HepG2 (cell line): Measurements from ENCODE around the gene WNK4. TPM values are rescaled to one million over a fixed set of nuclear protein-coding genes. Genes with fewer than 3 reads are reported as not detected.

Experiments
- AGO1 ChIP-seq: fragments of 200-400 bp; formaldehyde crosslinking; IDR thresholded peaks from 2 replicates; pipeline ENCODE4 v1.6.1; 2017; ENCODE audit warnings: mild to moderate bottlenecking, low read depth, low read length, moderate library complexity; ENCODE audit not compliant: poor library complexity, severe bottlenecking
- MAF1 ChIP-seq: sonication (generic); formaldehyde crosslinking; IDR thresholded peaks from 2 replicates; pipeline ENCODE4 v1.5.0; 2020; ENCODE audit warnings: missing genetic modification reagents, borderline replicate concordance
- MBNL3 ChIP-seq: fragments of 250-450 bp; sonication (Bioruptor Pico); conservative IDR thresholded peaks from 2 replicates; pipeline ENCODE4 v1.8.0; 2022; ENCODE audit warnings: mild to moderate bottlenecking, inconsistent platforms
- MXD4 ChIP-seq: IDR thresholded peaks from 2 replicates; pipeline ENCODE4 v1.6.1; 2016; ENCODE audit warnings: mild to moderate bottlenecking, missing biosample characterization, missing genetic modification reagents
- PAXIP1 ChIP-seq: sonication (generic); formaldehyde crosslinking; conservative IDR thresholded peaks from 2 replicates; pipeline ENCODE4 v1.4.0; 2020; ENCODE audit warnings: mild to moderate bottlenecking, missing genetic modification reagents, moderate library complexity
- PRDM15 ChIP-seq: sonication (generic); formaldehyde crosslinking; IDR thresholded peaks from 2 replicates; pipeline ENCODE4 v1.4.0; 2020; ENCODE audit warnings: missing genetic modification reagents
- RELA ChIP-seq: sonication (generic); formaldehyde crosslinking; IDR thresholded peaks from 2 replicates; pipeline ENCODE4 v1.4.0; 2020; ENCODE audit warnings: missing genetic modification reagents
- THAP11 ChIP-seq: IDR thresholded peaks from 2 replicates; pipeline ENCODE4 v1.6.1; 2016; ENCODE audit warnings: missing biosample characterization, missing genetic modification reagents
- ZBTB14 ChIP-seq: sonication (generic); formaldehyde crosslinking; IDR thresholded peaks from 2 replicates; pipeline ENCODE4 v1.4.0; 2020; ENCODE audit warnings: missing genetic modification reagents
- ZHX1 ChIP-seq: sonication (generic); formaldehyde crosslinking; IDR thresholded peaks from 2 replicates; pipeline ENCODE4 v1.8.1; 2022; ENCODE audit warnings: low read depth, mild to moderate bottlenecking, missing genetic modification reagents
- ZNF280B ChIP-seq: sonication (generic); formaldehyde crosslinking; IDR thresholded peaks from 2 replicates; pipeline ENCODE4 v1.5.0; 2020; ENCODE audit warnings: missing genetic modification reagents, mild to moderate bottlenecking, borderline replicate concordance
- ZNF296 ChIP-seq: sonication (generic); formaldehyde crosslinking; conservative IDR thresholded peaks from 2 replicates; pipeline ENCODE4 v1.5.0; 2020; ENCODE audit warnings: mild to moderate bottlenecking, missing genetic modification reagents
- ZNF30 ChIP-seq: sonication (generic); formaldehyde crosslinking; IDR thresholded peaks from 2 replicates; pipeline ENCODE4 v1.5.0; 2020; ENCODE audit warnings: mild to moderate bottlenecking, missing genetic modification reagents
- ZNF451 ChIP-seq: sonication (generic); formaldehyde crosslinking; IDR thresholded peaks from 2 replicates; pipeline ENCODE4 v1.5.0; 2020; ENCODE audit warnings: mild to moderate bottlenecking, missing genetic modification reagents
- ZNF83 ChIP-seq: sonication (generic); formaldehyde crosslinking; IDR thresholded peaks from 2 replicates; pipeline ENCODE4 v1.4.0; 2020; ENCODE audit warnings: missing genetic modification reagents, mild to moderate bottlenecking, borderline replicate concordance
- polyA plus RNA-seq, 8 experiments: library from polyadenylated mRNA; depleted of rRNA in 3 of 8; stranded (reverse) in 7 of 8; unstranded in 1 of 8; fragments of >200 nt; fragmentation: Illumina TruSeq in 4 of 8; extraction: Trizol in 4 of 8; gene quantifications; 2 replicates each; pipeline versions ENCODE4 v1.2.1 to v1.2.3, GENCODE V29; 2011 to 2016; ENCODE audit warnings: low read depth in 4 of 8, missing spikeins in 1 of 8, mixed read lengths in 1 of 8; ENCODE audit not compliant: insufficient read depth in 1 of 8
- total RNA-seq, 5 experiments: library from RNA; depleted of rRNA; stranded (reverse); fragments of >200 nt; fragmentation: Illumina TruSeq; extraction: Trizol; gene quantifications; 2 replicates each; pipeline ENCODE4 v1.2.3, GENCODE V29; 2016; ENCODE audit warnings: low read depth in 1 of 5

Gene WNK4
- total and polyA plus RNA-seq, 2 of the 13 experiments (the other 11 are each of a cell fraction or from before 2014, with no cell fraction given), result 2.7 to 13.7 TPM

- TF ChIP-seq PAXIP1, result peak; percentile 51
- no peak for TF ChIP-seq ZNF30 (CRISPR knock-in tag)
- TF ChIP-seq ZNF296 (CRISPR knock-in tag), result peak; percentile 39; the same call in 1 of the 2 replicates
- 0 out of 2 replicates have a peak, but pooled peaks have one; percentile 33 for TF ChIP-seq ZHX1 (CRISPR knock-in tag)
- no peak for TF ChIP-seq ZNF83 (CRISPR knock-in tag)
- TF ChIP-seq MAF1 (CRISPR knock-in tag), result no peak
- no peak for TF ChIP-seq MBNL3
- TF ChIP-seq MXD4, result peak; percentile 91
- TF ChIP-seq ZNF280B, result peak; percentile 94
- TF ChIP-seq RELA (CRISPR knock-in tag), result 0 out of 2 replicates have a peak, but pooled peaks have one; percentile 80
- TF ChIP-seq AGO1, result peak; percentile 56
- peak; percentile 40; the same call in 1 of the 2 replicates for TF ChIP-seq ZBTB14
- peak; percentile 96 for TF ChIP-seq THAP11
- TF ChIP-seq ZNF451 (CRISPR knock-in tag), result peak; percentile 92; the same call in 1 of the 2 replicates
- peak; percentile 58; the same call in 1 of the 2 replicates for TF ChIP-seq PRDM15 (CRISPR knock-in tag)
Observed at GRCh38 chr17:42773290-42774035, 6.9 kb upstream of the WNK4 start, which contains the start of gene VPS25 (continued).
